Bone marrow (tissue), 2 donors: Measurements from ENCODE around the gene GPHN.

Experiments
- DNase-seq, 2 donors: peaks; one replicate each; lab custom pipeline; 2025; lab: John Stamatoyannopoulos, UW

The GPHN gene

GRCh38 chr14:67167420-67168109 is 659.6 kb downstream of the GPHN start:
- DNase-seq, result no peak

GRCh38 chr14:67168110-67168441 is 660.1 kb downstream of the GPHN start:
- DNase-seq, result no peak

- no peak for DNase-seq
These were observed 662.7 kb downstream of the GPHN start for GRCh38 chr14:67170660-67171059.

- no peak for DNase-seq
These were observed 664.1 kb downstream of the GPHN start for GRCh38 chr14:67172056-67172455.

GRCh38 chr14:67172520-67172919 is 664.6 kb downstream of the GPHN start:
- no peak for DNase-seq

GRCh38 chr14:67173719-67174118 is 665.8 kb downstream of the GPHN start:
- DNase-seq, result no peak

- no peak for DNase-seq
These were observed 678.3 kb downstream of the GPHN start for GRCh38 chr14:67186172-67186768.

- no peak for DNase-seq
These were observed 679.0 kb downstream of the GPHN start for GRCh38 chr14:67186789-67187584.

GRCh38 chr14:67187826-67188225 is 679.9 kb downstream of the GPHN start:
- DNase-seq, result no peak

GRCh38 chr14:67188326-67188725 is 680.4 kb downstream of the GPHN start:
- no peak for DNase-seq

GRCh38 chr14:67191768-67192290 is 683.9 kb downstream of the GPHN start:
- DNase-seq, result no peak

- DNase-seq, result no peak
These were observed 684.4 kb downstream of the GPHN start for GRCh38 chr14:67192366-67192765.

- DNase-seq, result no peak
These were observed 687.3 kb downstream of the GPHN start for GRCh38 chr14:67195279-67195678.

- no peak for DNase-seq
These were observed 691.1 kb downstream of the GPHN start for GRCh38 chr14:67199016-67199415.

- DNase-seq, result no peak
These were observed 699.9 kb downstream of the GPHN start for GRCh38 chr14:67207810-67208209.

GRCh38 chr14:67218126-67218525 is 710.2 kb downstream of the GPHN start:
- DNase-seq, result no peak

GRCh38 chr14:67221248-67221981 is 713.5 kb downstream of the GPHN start:
- no peak for DNase-seq

GRCh38 chr14:67221982-67222328 is 714.0 kb downstream of the GPHN start:
- DNase-seq, result no peak

GRCh38 chr14:67225523-67225922 is 717.6 kb downstream of the GPHN start:
- no peak for DNase-seq

- no peak for DNase-seq
These were observed 720.5 kb downstream of the GPHN start for GRCh38 chr14:67228325-67228984.
